Stimulated activated effector memory CD8-positive, alpha-beta T cell treated with anti-CD3 and anti-CD28 coated beads, Interleukin-12 subunit alpha, Interleukin-12 subunit beta, amount 100 ng/mL, for 72 hours (primary cell): ENCODE data around the gene USP10.

Experiments used
- ATAC-seq: fragments of 150-1000 bp; cut with Tn5 transposase; 2 replicates; pipeline ENCODE4 v1.10.0; 2021
- DNase-seq, 2 donors: peaks; one replicate each; pipeline ENCODE4 v3.0.0; 2021 to 2022; ENCODE audit warnings: low spot score in 2 of 2
- H3K27ac Mint-ChIP-seq: one replicate; pipeline ENCODE4 v1.8.0; 2022; ENCODE audit warnings: mild to moderate bottlenecking, mixed read lengths
- H3K36me3 Mint-ChIP-seq: one replicate; pipeline ENCODE4 v1.8.0; 2022; ENCODE audit warnings: mild to moderate bottlenecking, mixed read lengths
- H3K4me1 Mint-ChIP-seq: one replicate; pipeline ENCODE4 v1.8.0; 2022; ENCODE audit warnings: mixed read lengths
- H3K4me3 Mint-ChIP-seq: one replicate; pipeline ENCODE4 v1.8.0; 2022; ENCODE audit warnings: mild to moderate bottlenecking, mixed read lengths
- H3K9me3 Mint-ChIP-seq: one replicate; pipeline ENCODE4 v1.8.0; 2022; ENCODE audit warnings: mixed read lengths

Gene USP10

DNA sequence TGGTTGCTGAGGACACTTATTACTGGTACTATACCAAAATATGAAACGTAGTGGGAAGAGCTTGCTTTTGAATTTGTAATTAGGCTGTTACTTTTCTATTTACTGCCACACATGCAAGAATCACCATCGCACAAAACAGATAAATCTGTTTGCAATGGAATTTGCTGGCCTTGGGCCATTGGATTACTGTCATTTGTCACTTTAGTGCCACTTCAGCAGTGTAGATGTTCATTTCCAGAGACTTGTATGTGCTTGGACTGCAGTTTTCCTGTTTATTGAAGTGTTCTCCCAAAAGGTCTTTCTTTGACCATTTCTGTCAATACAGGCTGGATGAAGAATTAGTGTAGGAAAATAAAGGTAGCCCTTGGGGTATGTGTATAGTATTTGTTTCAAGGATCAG lies 4.5 kb downstream of the USP10 start:
- Mint-ChIP-seq H3K9me3 (no peaks in the 10 kb centered on the region), H3K36me3 (peaks cover 50% of the 10 kb centered on the region), H3K27ac (no peak overlapping the region), H3K4me3 (no peak overlapping the region), H3K4me1 (peaks cover 58% of the 10 kb centered on the region)
- no peak for ATAC-seq
- DNase-seq, result no peak

DNA sequence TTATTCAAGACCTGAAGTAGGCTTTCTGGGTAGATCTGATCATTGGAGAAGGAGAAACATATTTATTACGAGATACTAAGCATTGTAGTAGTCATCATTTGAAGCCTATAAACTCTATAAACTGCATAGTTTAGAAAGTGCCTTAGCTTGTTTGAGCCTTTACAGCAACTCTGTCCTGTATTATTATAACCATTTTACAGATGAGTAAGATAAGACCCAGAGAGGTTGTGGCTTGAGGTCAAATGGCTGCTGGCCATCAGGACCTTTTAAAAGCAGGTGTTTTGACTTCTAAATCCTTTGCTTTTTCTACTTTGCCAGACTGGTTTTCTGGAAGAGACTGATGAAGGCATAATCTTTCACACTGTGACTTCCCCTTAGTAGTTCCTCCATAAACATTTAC lies 7.1 kb downstream of the USP10 start:
- ATAC-seq (no peak), DNase-seq (no peak)
- Mint-ChIP-seq H3K36me3 (peaks cover 52% of the 10 kb centered on the region), H3K4me1 (peaks cover 72% of the 10 kb centered on the region), H3K4me3 (no peak overlapping the region), H3K9me3 (no peaks in the 10 kb centered on the region), H3K27ac (no peak overlapping the region)

DNA sequence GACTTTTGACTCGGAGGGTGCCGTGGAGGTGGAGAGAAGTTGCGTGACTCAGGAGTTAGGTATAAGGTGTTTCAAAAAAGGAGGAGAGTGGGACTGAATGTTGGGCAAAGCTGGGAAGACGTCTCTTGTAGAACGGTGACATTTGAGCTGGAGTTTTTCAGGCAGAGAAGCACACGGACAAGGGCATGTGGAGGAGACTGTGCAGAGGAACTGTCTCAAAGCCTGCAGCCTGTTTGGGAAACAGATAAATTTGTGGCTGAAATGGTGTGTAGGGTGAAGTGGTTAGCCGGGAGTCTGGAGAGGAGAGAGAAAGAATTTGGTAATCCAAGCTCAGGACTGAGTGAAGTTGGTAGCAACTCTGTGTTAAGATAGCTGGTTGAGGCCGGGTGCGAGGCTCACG lies 9.8 kb downstream of the USP10 start:
- ATAC-seq (no peak), DNase-seq (no peak)
- Mint-ChIP-seq H3K4me1 (peaks cover 84% of the 10 kb centered on the region), H3K27ac (peak overlapping the region; percentile 46), H3K9me3 (no peaks in the 10 kb centered on the region), H3K36me3 (peaks cover 50% of the 10 kb centered on the region), H3K4me3 (no peak overlapping the region)

DNA sequence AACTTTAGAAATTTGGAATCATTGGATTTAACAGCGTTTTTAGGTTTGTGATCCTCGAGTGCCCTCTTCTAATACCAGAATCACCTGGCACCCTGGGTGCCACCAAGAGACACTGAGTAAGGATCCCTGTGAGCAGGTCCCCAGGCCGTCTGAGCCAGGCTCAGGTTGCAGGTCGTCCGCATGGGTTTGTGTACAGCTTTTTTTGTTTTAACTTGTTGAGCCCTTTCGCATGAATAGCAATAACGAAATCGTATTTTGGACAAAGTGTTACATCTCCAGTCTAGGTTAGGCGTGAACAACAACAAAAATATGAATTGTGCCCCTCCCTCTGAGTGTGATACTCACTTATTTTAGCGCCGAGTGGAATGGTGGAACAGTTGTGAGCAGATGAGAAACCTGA lies 10.9 kb downstream of the USP10 start:
- DNase-seq (no peak), ATAC-seq (no peak)
- H3K27ac Mint-ChIP-seq, result peak overlapping the region; percentile 46
- H3K4me3 Mint-ChIP-seq, result no peak overlapping the region
- no peaks in the 10 kb centered on the region for H3K9me3 Mint-ChIP-seq
- peaks cover 43% of the 10 kb centered on the region for H3K36me3 Mint-ChIP-seq
- peaks cover 80% of the 10 kb centered on the region for H3K4me1 Mint-ChIP-seq

GRCh38 chr16:84712138-84712671 lies 12.4 kb downstream of the USP10 start:
- Mint-ChIP-seq H3K9me3 (no peaks in the 10 kb centered on the region), H3K27ac (no peak overlapping the region), H3K4me1 (peaks cover 92% of the 10 kb centered on the region), H3K36me3 (peaks cover 46% of the 10 kb centered on the region), H3K4me3 (no peak overlapping the region)
- no peak for DNase-seq
- no peak for ATAC-seq

DNA sequence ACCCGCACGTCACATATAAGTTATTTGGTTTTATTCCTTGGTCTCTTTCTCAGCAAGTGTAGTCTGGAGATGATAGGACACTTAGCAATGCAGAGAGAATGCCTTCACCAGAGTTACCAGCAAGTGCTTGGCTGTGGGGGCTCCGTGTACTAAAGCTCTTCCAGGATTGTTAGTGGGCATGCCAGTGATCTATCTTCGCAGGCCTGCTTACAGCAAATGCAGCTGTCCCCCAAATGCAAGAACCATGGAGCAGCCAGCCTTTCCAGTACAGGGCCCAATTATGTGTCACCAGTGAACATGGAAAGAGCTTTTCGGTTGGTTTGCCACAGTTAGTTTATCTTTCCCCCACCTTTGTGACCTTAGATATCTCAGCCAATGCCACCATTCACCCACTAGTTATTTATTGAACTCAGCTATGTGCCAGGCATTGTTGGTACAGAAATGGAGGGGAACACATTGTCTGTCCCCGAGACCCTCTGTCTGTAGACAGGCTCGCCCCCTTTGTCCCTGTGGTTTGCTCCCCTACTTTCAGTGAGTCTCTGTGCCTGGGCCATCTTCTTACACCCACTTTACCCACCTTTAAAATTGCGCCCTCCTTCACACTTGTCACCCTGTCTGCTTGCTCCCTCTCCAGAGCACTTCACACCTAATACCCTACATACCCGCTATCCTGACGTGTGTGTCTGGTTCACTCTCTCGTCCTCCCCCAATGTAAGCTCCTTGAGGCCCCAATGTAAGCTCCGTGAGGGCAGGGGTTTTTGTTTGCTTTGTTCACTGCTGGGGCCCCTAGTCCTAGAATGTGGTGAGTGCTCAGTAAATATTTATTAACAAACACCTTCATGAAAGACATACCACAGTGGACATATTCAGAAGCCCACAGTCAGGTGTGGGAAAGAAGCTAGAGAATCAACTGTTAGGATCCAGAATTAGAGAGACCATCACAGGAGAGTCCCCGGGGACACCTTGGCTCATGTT lies 13.3 kb downstream of the USP10 start:
- H3K27ac Mint-ChIP-seq, result peak overlapping the region; percentile 54
- no peaks in the 10 kb centered on the region for H3K9me3 Mint-ChIP-seq
- no peak for ATAC-seq
- DNase-seq, result no peak
- H3K4me3 Mint-ChIP-seq, result no peak overlapping the region
- H3K36me3 Mint-ChIP-seq, result peaks cover 39% of the 10 kb centered on the region
- H3K4me1 Mint-ChIP-seq, result peaks cover 90% of the 10 kb centered on the region

DNA sequence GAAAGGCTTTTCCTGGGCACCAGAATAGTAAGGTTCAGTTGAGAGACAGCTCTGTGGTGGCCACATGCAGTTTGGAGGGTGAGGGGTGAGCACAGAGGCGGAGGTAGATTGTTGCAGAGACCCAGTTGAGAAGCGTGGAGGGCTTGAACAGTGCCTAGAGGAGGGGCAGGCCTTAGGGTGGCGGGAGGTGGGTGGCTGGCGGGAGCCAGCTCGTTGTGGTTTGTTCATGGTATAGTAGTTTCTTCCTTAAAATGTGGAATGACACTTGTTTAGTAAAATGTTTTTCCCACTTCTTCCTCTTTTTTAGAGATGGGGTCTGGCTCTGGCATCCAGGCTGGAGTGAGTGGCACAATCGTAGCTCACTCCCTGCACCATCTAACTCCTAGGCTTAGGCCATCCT lies 14.2 kb downstream of the USP10 start:
- H3K36me3 Mint-ChIP-seq, result peaks cover 34% of the 10 kb centered on the region
- no peak for DNase-seq
- no peak overlapping the region for H3K4me3 Mint-ChIP-seq
- ATAC-seq, result no peak
- no peaks in the 10 kb centered on the region for H3K9me3 Mint-ChIP-seq
- peaks cover 83% of the 10 kb centered on the region for H3K4me1 Mint-ChIP-seq
- H3K27ac Mint-ChIP-seq, result peak overlapping the region; percentile 54

- Mint-ChIP-seq H3K4me3 (no peak overlapping the region), H3K36me3 (peaks cover 41% of the 10 kb centered on the region), H3K9me3 (no peaks in the 10 kb centered on the region), H3K27ac (no peak overlapping the region), H3K4me1 (peaks cover 75% of the 10 kb centered on the region)
- no peak for ATAC-seq
- no peak for DNase-seq
Observed at GRCh38 chr16:84715424-84715823, 15.6 kb downstream of the USP10 start.

GRCh38 chr16:84715854-84716253 lies 16.1 kb downstream of the USP10 start:
- no peak for ATAC-seq
- DNase-seq, result no peak
- no peak overlapping the region for H3K4me3 Mint-ChIP-seq
- peaks cover 42% of the 10 kb centered on the region for H3K36me3 Mint-ChIP-seq
- no peak overlapping the region for H3K27ac Mint-ChIP-seq
- peaks cover 70% of the 10 kb centered on the region for H3K4me1 Mint-ChIP-seq
- H3K9me3 Mint-ChIP-seq, result no peaks in the 10 kb centered on the region

DNA sequence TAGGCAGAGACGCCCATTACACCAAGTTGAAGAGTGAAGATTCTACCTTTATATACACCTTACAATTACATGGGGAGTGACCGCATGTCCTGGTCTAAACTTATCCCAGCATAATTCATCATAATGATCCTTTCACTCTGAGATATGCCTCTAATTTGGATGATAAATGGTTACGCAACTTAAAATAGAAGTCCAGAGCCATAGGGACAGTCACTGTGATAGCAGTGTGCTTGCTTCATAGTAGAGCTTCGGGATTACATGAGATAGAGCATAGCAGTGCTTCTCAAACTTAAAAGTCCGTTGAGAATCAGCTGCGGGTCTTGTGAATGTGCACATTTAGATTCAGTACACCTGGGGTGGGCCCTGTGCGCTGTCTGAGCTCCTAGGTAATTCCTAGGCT lies 16.9 kb downstream of the USP10 start:
- DNase-seq (no peak), ATAC-seq (no peak)
- Mint-ChIP-seq H3K4me3 (no peak overlapping the region), H3K27ac (no peak overlapping the region), H3K9me3 (no peaks in the 10 kb centered on the region), H3K4me1 (peaks cover 65% of the 10 kb centered on the region), H3K36me3 (peaks cover 39% of the 10 kb centered on the region)

- Mint-ChIP-seq H3K4me3 (no peak overlapping the region), H3K4me1 (peaks cover 65% of the 10 kb centered on the region), H3K36me3 (peaks cover 46% of the 10 kb centered on the region), H3K9me3 (no peaks in the 10 kb centered on the region), H3K27ac (peak overlapping the region; percentile 0)
- DNase-seq, result no peak
- peak; percentile 76 for ATAC-seq
Observed at GRCh38 chr16:84717484-84717883, 17.7 kb downstream of the USP10 start.

- Mint-ChIP-seq H3K36me3 (peaks cover 50% of the 10 kb centered on the region), H3K4me3 (no peak overlapping the region), H3K4me1 (peaks cover 61% of the 10 kb centered on the region), H3K9me3 (no peaks in the 10 kb centered on the region), H3K27ac (no peak overlapping the region)
- DNase-seq (no peak), ATAC-seq (no peak)
Observed at GRCh38 chr16:84720177-84720579, 20.4 kb downstream of the USP10 start.

DNA sequence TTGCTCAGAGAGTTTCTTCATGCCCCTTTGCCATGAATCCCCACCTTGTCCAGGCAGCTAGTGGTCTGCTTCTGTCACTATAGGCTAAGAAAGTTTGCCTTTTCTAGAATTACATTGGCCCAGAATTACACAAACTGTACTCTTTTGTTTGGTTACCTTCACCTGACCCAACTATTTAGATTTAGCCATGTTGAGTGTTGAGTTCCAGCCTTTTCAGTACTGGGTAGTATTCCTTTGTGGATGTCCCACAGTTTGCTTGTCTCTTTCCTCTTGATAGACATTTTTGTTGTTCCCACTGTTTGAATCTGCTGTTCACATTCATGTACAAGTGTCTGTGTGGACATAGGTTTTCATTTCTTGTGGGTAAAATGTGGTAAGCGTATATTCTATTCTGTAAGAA lies 22.3 kb downstream of the USP10 start:
- peaks cover 35% of the 10 kb centered on the region for H3K36me3 Mint-ChIP-seq
- H3K27ac Mint-ChIP-seq, result peak overlapping the region; percentile 37
- no peak overlapping the region for H3K4me3 Mint-ChIP-seq
- DNase-seq (no peak), ATAC-seq (no peak)
- no peaks in the 10 kb centered on the region for H3K9me3 Mint-ChIP-seq
- peaks cover 63% of the 10 kb centered on the region for H3K4me1 Mint-ChIP-seq

DNA sequence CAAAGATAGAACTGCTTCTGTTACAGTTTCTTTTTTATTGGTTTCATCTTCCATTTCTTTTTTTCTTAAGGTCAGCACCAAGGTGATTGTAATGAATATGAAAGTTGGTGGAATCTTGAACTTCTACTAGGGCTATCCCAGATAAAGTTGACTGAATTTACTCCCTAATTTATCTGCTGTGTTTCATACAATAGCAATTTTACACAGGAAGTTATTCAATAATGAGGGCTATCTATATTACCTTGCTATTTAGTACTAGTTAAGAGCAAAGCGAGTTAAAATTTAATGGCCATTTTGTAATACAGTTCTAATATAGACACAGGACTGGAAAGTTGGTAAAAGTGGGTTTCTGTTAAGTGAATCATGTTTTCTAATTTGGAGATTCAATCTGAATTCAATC lies 24.1 kb downstream of the USP10 start:
- ATAC-seq, result no peak
- Mint-ChIP-seq H3K9me3 (no peaks in the 10 kb centered on the region), H3K4me3 (no peak overlapping the region), H3K27ac (no peak overlapping the region), H3K36me3 (peaks cover 35% of the 10 kb centered on the region), H3K4me1 (peaks cover 62% of the 10 kb centered on the region)
- DNase-seq, result no peak

DNA sequence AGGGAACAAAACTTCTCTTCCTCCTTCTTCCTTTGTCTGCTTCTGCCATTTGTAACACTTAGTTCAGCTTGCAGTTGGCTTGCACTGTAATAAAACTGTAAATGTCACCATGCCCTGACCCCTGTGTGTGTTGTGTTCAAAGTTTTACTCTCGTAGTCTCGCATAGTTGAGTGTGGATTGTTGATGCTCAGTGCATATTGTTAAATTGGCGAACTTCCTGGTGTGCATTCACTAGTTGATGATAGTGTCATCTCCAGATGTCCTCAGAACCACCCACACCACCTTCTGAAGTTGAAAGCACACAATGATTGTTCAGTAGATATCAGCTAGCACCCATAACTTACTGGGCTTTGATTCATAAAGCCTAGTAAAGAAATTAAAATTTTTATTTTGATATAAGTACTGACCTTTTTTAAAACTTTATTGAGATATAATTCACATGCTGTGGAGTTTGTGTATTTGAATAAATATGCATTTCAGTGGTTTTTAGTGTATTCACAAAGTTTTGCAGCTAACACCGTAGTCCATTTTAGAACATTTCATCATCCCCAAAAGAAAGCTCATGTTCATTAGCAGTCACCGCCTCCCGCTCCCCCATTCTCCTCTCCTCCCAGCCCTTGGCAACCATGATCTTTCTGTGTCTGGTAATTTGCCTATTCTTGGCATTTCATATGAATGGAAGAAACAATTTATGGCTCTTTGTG lies 25.0 kb downstream of the USP10 start:
- DNase-seq (no peak), ATAC-seq (peak; percentile 95)
- Mint-ChIP-seq H3K27ac (no peak overlapping the region), H3K4me1 (peaks cover 60% of the 10 kb centered on the region), H3K36me3 (peaks cover 29% of the 10 kb centered on the region), H3K4me3 (no peak overlapping the region), H3K9me3 (no peaks in the 10 kb centered on the region)
